ENCODE data around the gene APOBR. TPM values are rescaled to one million over a fixed set of nuclear protein-coding genes. Genes with fewer than 3 reads are reported as not detected.

Gene APOBR
- total RNA-seq, 1 donor from 2014 or later = not detected

DNA sequence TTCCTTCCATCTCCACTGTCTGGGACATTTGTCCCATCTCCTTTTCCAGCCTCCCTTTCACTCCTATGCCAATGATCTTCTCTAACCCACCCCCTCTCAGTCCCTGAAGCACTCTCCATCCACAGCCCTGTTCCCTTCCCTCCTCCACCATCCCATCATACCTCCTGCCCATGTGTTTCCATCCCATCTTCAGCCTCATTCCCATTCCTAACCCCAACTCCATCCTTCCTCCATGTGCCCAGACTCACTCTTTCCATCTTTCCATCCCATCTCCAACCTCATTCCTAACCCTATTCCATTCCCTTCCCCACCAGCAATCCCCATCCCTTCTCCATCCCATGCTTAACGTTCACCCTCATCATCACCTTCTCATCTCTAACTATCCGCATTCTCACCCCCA lies 7.8 kb downstream of the APOBR start:
- TF ChIP-seq, protein P1, sequence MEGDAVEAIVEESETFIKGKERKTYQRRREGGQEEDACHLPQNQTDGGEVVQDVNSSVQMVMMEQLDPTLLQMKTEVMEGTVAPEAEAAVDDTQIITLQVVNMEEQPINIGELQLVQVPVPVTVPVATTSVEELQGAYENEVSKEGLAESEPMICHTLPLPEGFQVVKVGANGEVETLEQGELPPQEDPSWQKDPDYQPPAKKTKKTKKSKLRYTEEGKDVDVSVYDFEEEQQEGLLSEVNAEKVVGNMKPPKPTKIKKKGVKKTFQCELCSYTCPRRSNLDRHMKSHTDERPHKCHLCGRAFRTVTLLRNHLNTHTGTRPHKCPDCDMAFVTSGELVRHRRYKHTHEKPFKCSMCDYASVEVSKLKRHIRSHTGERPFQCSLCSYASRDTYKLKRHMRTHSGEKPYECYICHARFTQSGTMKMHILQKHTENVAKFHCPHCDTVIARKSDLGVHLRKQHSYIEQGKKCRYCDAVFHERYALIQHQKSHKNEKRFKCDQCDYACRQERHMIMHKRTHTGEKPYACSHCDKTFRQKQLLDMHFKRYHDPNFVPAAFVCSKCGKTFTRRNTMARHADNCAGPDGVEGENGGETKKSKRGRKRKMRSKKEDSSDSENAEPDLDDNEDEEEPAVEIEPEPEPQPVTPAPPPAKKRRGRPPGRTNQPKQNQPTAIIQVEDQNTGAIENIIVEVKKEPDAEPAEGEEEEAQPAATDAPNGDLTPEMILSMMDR (IDR thresholded peaks at IDR 0.05; ENCODE audit: insufficient read depth, low read length, severe bottlenecking) = no peak
- FAIRE-seq = no peak
- Histone ChIP-seq H3K36me3 (ENCODE audit: control insufficient read depth, insufficient read depth, low read length) (no peaks in the 10 kb centered on the region), H3K27me3 (ENCODE audit: control insufficient read depth, insufficient read depth, low read length) (peaks cover 3% of the 10 kb centered on the region), H3K4me3 (ENCODE audit: low read depth, low read length) (no peak overlapping the region)
- DNase-seq (ENCODE audit: low read depth) = no peak

DNA sequence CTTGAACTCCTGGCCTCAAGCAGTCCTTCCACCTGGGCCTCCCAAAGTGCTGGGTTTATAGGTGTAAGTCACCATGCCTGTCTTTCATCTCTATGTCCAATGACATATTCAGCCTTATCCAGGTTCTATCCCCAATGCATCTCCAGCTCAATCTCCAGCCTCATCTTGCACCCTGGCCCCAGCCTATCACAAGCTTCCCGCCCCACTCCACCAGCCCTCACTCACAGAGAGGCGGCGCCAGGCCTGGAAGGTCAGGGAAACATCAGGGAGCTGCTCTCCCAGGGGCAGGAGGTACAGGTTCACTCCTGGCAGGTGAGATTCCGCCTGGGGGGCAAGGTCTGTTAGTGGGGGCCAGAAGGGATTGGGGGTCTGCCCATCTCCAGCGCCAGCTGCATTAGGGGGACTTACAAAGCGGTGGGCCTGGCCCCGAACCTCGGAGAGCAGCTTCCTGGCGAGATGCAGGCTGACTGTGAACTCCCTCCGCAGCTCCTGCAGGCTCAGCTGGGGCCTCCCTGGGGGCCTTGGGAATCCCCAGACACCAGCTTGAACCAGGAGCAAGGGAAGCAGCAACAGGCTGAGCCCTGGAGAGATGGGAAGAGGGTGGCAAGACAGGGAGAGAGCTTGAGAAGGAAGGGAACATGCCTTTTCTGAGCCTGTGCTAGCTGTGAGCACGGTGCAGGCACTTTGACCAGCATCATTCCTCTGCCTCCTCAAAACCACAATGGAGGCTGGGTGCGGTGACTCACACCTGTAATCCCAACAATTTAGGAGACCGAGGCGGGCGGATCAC lies 9.2 kb downstream of the APOBR start:
- DNase-seq (ENCODE audit: low read depth) (no peak), FAIRE-seq (no peak)
- Histone ChIP-seq H3K27me3 (ENCODE audit: control insufficient read depth, insufficient read depth, low read length) (peaks cover 5% of the 10 kb centered on the region), H3K4me3 (ENCODE audit: low read depth, low read length) (no peak overlapping the region), H3K36me3 (ENCODE audit: control insufficient read depth, insufficient read depth, low read length) (no peaks in the 10 kb centered on the region)
- TF ChIP-seq, protein P1 (IDR thresholded peaks at IDR 0.05; ENCODE audit: insufficient read depth, low read length, severe bottlenecking) = no peak

DNA sequence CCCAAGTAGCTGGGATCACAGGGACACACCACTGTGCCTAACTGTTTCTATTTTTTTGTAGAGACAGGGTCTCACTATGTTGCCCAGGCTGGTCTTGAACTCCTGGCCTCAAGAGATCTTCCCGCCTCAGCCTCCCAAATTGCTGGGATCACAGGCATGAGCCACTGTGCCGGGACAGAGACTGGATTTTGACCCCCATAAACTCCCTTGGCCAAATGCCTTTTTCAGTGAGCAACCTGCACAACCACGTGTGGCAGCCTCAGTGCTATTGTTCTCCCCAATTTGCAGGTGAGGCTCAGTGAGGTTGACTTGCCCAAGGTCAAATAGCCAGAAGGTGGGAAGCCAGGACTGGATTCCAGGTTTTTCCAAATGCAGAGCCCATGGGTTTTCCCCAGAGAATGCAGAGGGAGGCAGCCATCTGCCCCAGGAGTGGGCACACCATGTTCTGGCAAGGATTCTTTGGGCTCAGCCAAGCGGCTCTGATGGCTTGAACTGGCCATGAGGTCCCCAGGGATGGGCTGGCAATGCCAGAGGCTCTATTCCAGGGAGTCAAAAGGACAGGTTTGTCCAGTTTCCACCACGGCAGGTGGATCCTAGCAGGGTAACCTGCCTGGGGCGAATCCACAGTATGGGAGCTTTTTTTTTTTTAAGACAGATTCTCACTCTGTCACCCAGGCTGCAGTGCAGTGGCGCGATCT lies 10.4 kb downstream of the APOBR start:
- no peak for FAIRE-seq
- DNase-seq (ENCODE audit: low read depth) = no peak
- H3K27me3 ChIP-seq (ENCODE audit: control insufficient read depth, insufficient read depth, low read length) = peaks cover 5% of the 10 kb centered on the region
- no peaks in the 10 kb centered on the region for H3K36me3 ChIP-seq (ENCODE audit: control insufficient read depth, insufficient read depth, low read length)
- TF ChIP-seq, protein P1 (IDR thresholded peaks at IDR 0.05; ENCODE audit: insufficient read depth, low read length, severe bottlenecking) = no peak
- no peak overlapping the region for H3K4me3 ChIP-seq (ENCODE audit: low read depth, low read length)

DNA sequence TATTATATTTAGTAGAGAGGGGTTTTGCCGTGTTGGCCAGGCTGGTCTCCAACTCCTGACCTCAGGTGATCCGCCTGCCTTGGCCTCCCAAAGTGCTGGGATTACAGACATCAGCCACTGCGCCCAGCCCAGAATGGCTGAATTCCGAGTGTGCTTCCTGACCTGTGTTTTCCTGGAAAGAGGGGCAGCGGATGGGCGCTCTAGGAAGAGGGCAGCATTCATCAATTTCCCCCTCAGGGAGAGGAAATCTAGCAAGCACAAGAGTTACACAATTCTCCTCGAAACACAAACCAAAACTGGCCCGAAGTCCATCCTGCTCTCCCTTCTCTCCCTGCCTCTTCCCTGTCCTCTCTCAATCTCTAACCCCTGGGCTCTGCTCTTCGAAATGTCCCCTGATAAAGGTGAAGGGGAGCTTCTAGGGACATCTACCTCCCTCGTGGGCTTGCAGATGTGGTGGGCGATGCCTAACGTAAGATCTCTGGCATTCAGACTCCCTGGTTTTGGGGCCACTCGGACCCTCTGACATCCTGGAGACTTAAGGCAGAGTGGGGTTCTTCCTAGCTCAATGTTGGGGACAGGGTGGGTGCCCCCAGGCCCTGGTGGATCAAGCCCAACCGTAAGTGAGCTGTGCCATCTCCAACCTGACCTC lies 11.2 kb downstream of the APOBR start:
- H3K4me3 ChIP-seq (ENCODE audit: low read depth, low read length) = no peak overlapping the region
- FAIRE-seq = no peak
- TF ChIP-seq, protein P1 (IDR thresholded peaks at IDR 0.05; ENCODE audit: insufficient read depth, low read length, severe bottlenecking) = no peak
- H3K36me3 ChIP-seq (ENCODE audit: control insufficient read depth, insufficient read depth, low read length) = no peaks in the 10 kb centered on the region
- peaks cover 5% of the 10 kb centered on the region for H3K27me3 ChIP-seq (ENCODE audit: control insufficient read depth, insufficient read depth, low read length)
- no peak for DNase-seq (ENCODE audit: low read depth)

DNA sequence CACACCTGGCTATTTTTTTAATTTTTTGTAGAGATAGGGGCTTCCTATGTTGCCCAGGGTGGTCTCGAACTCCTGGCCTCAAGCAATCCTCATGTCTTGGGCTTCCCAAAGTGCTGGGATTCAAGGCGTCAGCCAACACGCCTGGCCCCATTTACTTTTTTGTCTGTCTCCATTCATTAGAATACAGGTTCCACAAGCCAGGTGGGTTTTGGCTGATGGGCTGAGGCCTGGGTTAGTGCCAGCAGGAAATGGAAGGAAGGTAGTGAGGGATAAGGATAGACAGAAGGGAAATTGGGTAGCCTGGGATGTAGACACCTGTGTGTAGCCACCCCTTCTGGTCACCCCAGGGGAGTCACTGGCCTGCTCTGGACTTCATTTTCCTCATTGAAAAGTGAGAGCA lies 16.6 kb downstream of the APOBR start:
- H3K27me3 ChIP-seq (ENCODE audit: control insufficient read depth, insufficient read depth, low read length) = peaks cover 3% of the 10 kb centered on the region
- TF ChIP-seq, protein P1 (IDR thresholded peaks at IDR 0.05; ENCODE audit: insufficient read depth, low read length, severe bottlenecking) = no peak
- FAIRE-seq = no peak
- H3K36me3 ChIP-seq (ENCODE audit: control insufficient read depth, insufficient read depth, low read length) = no peaks in the 10 kb centered on the region
- DNase-seq (ENCODE audit: low read depth) = no peak
- H3K4me3 ChIP-seq (ENCODE audit: low read depth, low read length) = no peak overlapping the region
